HEK293 (cell line): Measurements from ENCODE around the gene AP5S1.

ENCODE experiments used
- CTCF ChIA-PET: fragments of 350-600 bp; formaldehyde crosslinking; extraction: SDS; loops from one replicate; lab custom pipeline; 2021; ENCODE audit warnings: antibody characterized with exemption; lab: Yijun Ruan, JAX
- POLR2A ChIA-PET: fragments of 300-600 bp; formaldehyde crosslinking; extraction: SDS; loops from one replicate; lab custom pipeline; 2020; ENCODE audit warnings: antibody characterized with exemption, inconsistent platforms; lab: Yijun Ruan, JAX
- H3K27ac ChIP-seq: fragments of 200-500 bp; sonication (Bioruptor generic); 2 replicates; pipeline ENCODE4 v1.5.1; 2014; ENCODE audit warnings: low read depth, low read length, control low read depth, inconsistent platforms; ENCODE audit errors: extremely low read depth
- H3K36me3 ChIP-seq, 2 experiments: fragments of 200-500 bp in 1 of 2; sonication (Bioruptor generic) in 1 of 2; 1 replicate in 1 of 2; 2 replicates in 1 of 2; pipeline ENCODE4 v1.5.1; 2014 to 2017; ENCODE audit warnings: inconsistent platforms in 2 of 2, low read length in 2 of 2; ENCODE audit not compliant: control insufficient read depth in 2 of 2, insufficient read depth in 1 of 2
- H3K4me1 ChIP-seq: fragments of 200-500 bp; sonication (Bioruptor generic); 2 replicates; pipeline ENCODE4 v1.5.1; 2014; ENCODE audit warnings: mild to moderate bottlenecking, low read length, inconsistent platforms; ENCODE audit not compliant: control insufficient read depth, insufficient read depth
- H3K4me3 ChIP-seq: 2 replicates; pipeline ENCODE4 v1.5.1; 2011; ENCODE audit warnings: low read depth, mild to moderate bottlenecking, control low read depth, low read length, moderate library complexity
- H3K9me3 ChIP-seq: fragments of 200-500 bp; sonication (Bioruptor generic); 2 replicates; pipeline ENCODE4 v1.5.1; 2014; ENCODE audit warnings: low read depth, low read length, inconsistent platforms; ENCODE audit not compliant: control insufficient read depth, insufficient read depth
- BCL11B ChIP-seq: fragments of 450-650 bp; formaldehyde crosslinking; IDR thresholded peaks from 2 replicates; pipeline ENCODE4 v1.5.1; 2016; ENCODE audit warnings: low read depth, missing biosample characterization, missing genetic modification characterization
- KLF10 ChIP-seq: fragments of 450-650 bp; IDR thresholded peaks from 2 replicates; pipeline ENCODE4 v1.5.1; 2018; ENCODE audit warnings: missing biosample characterization, mild to moderate bottlenecking, missing genetic modification characterization
- KLF7 ChIP-seq: fragments of 450-650 bp; formaldehyde crosslinking; IDR thresholded peaks from 2 replicates; pipeline ENCODE4 v1.5.1; 2016; ENCODE audit warnings: missing biosample characterization, missing genetic modification characterization, borderline replicate concordance
- REPIN1 ChIP-seq: fragments of 450-650 bp; formaldehyde crosslinking; IDR thresholded peaks from 2 replicates; pipeline ENCODE4 v1.5.1; 2017; ENCODE audit warnings: missing biosample characterization, missing genetic modification characterization, low read depth
- SCRT1 ChIP-seq: fragments of 450-650 bp; formaldehyde crosslinking; IDR thresholded peaks from 2 replicates; pipeline ENCODE4 v1.5.1; 2016; ENCODE audit warnings: missing biosample characterization, missing genetic modification characterization, borderline replicate concordance
- WT1 ChIP-seq: fragments of 450-650 bp; formaldehyde crosslinking; IDR thresholded peaks from 2 replicates; pipeline ENCODE4 v1.5.1; 2016; ENCODE audit warnings: missing biosample characterization, missing genetic modification characterization
- ZBTB6 ChIP-seq: fragments of 450-650 bp; formaldehyde crosslinking; IDR thresholded peaks from 2 replicates; pipeline ENCODE4 v1.5.1; 2017; ENCODE audit warnings: missing biosample characterization, missing genetic modification characterization
- ZBTB8A ChIP-seq: fragments of 450-650 bp; formaldehyde crosslinking; IDR thresholded peaks from 2 replicates; pipeline ENCODE4 v1.5.1; 2016; ENCODE audit warnings: missing biosample characterization, missing genetic modification characterization
- ZNF184 ChIP-seq: fragments of 450-650 bp; IDR thresholded peaks from 2 replicates; pipeline ENCODE4 v1.5.1; 2018; ENCODE audit warnings: missing biosample characterization, mild to moderate bottlenecking, missing genetic modification characterization
- ZNF335 ChIP-seq: fragments of 450-650 bp; formaldehyde crosslinking; conservative IDR thresholded peaks from 2 replicates; pipeline ENCODE4 v1.5.1; 2016; ENCODE audit warnings: missing biosample characterization, missing genetic modification characterization
- ZNF473 ChIP-seq: fragments of 450-650 bp; formaldehyde crosslinking; IDR thresholded peaks from 2 replicates; pipeline ENCODE4 v1.5.1; 2017; ENCODE audit warnings: missing biosample characterization, missing genetic modification characterization
- ZNF501 ChIP-seq: fragments of 450-650 bp; formaldehyde crosslinking; IDR thresholded peaks from 2 replicates; pipeline ENCODE4 v1.5.1; 2016; ENCODE audit warnings: missing biosample characterization, missing genetic modification characterization
- ZNF513 ChIP-seq: fragments of 450-650 bp; IDR thresholded peaks from 2 replicates; pipeline ENCODE4 v1.5.1; 2018; ENCODE audit warnings: missing biosample characterization, missing genetic modification characterization
- ZNF555 ChIP-seq: fragments of 450-650 bp; formaldehyde crosslinking; conservative IDR thresholded peaks from 2 replicates; pipeline ENCODE4 v1.5.1; 2017; ENCODE audit warnings: missing biosample characterization, mild to moderate bottlenecking, missing genetic modification characterization, inconsistent platforms
- ZNF558 ChIP-seq: fragments of 450-650 bp; formaldehyde crosslinking; IDR thresholded peaks from 2 replicates; pipeline ENCODE4 v1.5.1; 2016; ENCODE audit warnings: missing biosample characterization, missing genetic modification characterization
- ZNF660 ChIP-seq: fragments of 450-650 bp; IDR thresholded peaks from 2 replicates; pipeline ENCODE4 v1.5.1; 2018; ENCODE audit warnings: missing biosample characterization, mild to moderate bottlenecking, missing genetic modification characterization
- ZNF830 ChIP-seq: fragments of 450-650 bp; IDR thresholded peaks from 2 replicates; pipeline ENCODE4 v1.5.0; 2018; ENCODE audit warnings: missing biosample characterization, missing genetic modification characterization, low read depth, mild to moderate bottlenecking, moderate library complexity
- ZSCAN16 ChIP-seq: fragments of 450-650 bp; formaldehyde crosslinking; IDR thresholded peaks from 2 replicates; pipeline ENCODE4 v1.5.1; 2016; ENCODE audit warnings: missing biosample characterization, missing genetic modification characterization
- ZSCAN23 ChIP-seq: fragments of 450-650 bp; formaldehyde crosslinking; IDR thresholded peaks from 2 replicates; pipeline ENCODE4 v1.5.1; 2016; ENCODE audit warnings: missing biosample characterization, missing genetic modification characterization
- TF ChIP-seq, protein P1 (sequence below): fragments of 450-650 bp; formaldehyde crosslinking; optimal IDR thresholded peaks from 2 replicates; pipeline ENCODE3; 2016; ENCODE audit warnings: missing biosample characterization, mild to moderate bottlenecking, missing genetic modification characterization
- TF ChIP-seq, protein P2 (sequence below): fragments of 450-650 bp; formaldehyde crosslinking; IDR thresholded peaks from 2 replicates; pipeline ENCODE4 v1.5.1; 2016; ENCODE audit warnings: missing biosample characterization, missing genetic modification characterization

The AP5S1 gene

GRCh38 chr20:3866464-3866863 is 46.1 kb downstream of the AP5S1 start (continued):
- TF ChIP-seq, protein P1, sequence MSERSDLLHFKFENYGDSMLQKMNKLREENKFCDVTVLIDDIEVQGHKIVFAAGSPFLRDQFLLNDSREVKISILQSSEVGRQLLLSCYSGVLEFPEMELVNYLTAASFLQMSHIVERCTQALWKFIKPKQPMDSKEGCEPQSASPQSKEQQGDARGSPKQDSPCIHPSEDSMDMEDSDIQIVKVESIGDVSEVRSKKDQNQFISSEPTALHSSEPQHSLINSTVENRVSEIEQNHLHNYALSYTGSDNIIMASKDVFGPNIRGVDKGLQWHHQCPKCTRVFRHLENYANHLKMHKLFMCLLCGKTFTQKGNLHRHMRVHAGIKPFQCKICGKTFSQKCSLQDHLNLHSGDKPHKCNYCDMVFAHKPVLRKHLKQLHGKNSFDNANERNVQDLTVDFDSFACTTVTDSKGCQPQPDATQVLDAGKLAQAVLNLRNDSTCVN (tag by site-specific recombination) = no peak
- no peak for TF ChIP-seq BCL11B (tag by site-specific recombination)
- no peak for TF ChIP-seq ZNF660 (tag by site-specific recombination)
- TF ChIP-seq SCRT1 (tag by site-specific recombination) = peak; percentile 74; the same call in 1 of the 2 replicates
- TF ChIP-seq ZNF555 (tag by site-specific recombination) = no peak
- no peak for TF ChIP-seq KLF7 (tag by site-specific recombination)
- no peak for TF ChIP-seq ZBTB6 (tag by site-specific recombination)
- TF ChIP-seq ZNF473 (tag by site-specific recombination) = no peak
- TF ChIP-seq ZSCAN23 (tag by site-specific recombination) = no peak
- no peak for TF ChIP-seq REPIN1 (tag by site-specific recombination)
- no peak for TF ChIP-seq ZNF558 (tag by site-specific recombination)

DNA sequence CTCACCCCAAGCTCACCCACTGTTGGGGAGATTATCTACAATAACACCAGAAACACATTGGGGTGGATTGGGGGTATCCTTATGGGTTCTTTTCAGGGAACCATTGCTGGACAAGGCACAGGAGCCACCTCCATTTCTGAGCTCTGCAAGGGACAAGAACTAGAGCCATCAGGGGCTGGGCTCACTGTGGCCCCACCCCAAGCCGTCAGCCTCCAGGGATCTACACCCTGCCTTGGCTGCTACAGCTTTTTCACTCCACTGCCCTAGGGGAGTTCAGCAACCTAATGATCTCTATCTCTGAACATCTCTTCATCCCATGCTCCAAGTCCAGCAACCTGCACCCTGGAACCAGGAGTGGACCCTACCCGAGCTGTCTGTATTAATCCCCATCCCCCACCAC is 47.5 kb downstream of the AP5S1 start:
- Histone ChIP-seq H3K36me3 (peaks cover 25 to 70% of the 10 kb centered on the region in 2 experiments), H3K4me3 (no peak overlapping the region), H3K27ac (no peak overlapping the region), H3K9me3 (no peaks in the 10 kb centered on the region), H3K4me1 (no peaks in the 10 kb centered on the region)
- POLR2A ChIA-PET = interaction anchor here (0.6 to 1.9 kb wide), 3 partner anchors 8 to 28 kb away, joined by 3 to 7 read pairs (median 3); no protein-coding TSS in a partner anchor
- TF ChIP-seq ZNF335 (no peak), ZNF184 (tag by site-specific recombination) (no peak), ZNF830 (no peak), ZNF513 (tag by site-specific recombination) (no peak), ZNF501 (no peak), ZSCAN16 (tag by site-specific recombination) (no peak), WT1 (no peak), ZBTB8A (tag by site-specific recombination) (no peak), KLF10 (tag by site-specific recombination) (no peak)
- TF ChIP-seq, protein P2, sequence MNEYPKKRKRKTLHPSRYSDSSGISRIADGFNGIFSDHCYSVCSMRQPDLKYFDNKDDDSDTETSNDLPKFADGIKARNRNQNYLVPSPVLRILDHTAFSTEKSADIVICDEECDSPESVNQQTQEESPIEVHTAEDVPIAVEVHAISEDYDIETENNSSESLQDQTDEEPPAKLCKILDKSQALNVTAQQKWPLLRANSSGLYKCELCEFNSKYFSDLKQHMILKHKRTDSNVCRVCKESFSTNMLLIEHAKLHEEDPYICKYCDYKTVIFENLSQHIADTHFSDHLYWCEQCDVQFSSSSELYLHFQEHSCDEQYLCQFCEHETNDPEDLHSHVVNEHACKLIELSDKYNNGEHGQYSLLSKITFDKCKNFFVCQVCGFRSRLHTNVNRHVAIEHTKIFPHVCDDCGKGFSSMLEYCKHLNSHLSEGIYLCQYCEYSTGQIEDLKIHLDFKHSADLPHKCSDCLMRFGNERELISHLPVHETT (tag by site-specific recombination) = no peak
- TF ChIP-seq, all 188 proteins: peak for 0
- CTCF ChIA-PET = interaction anchor here (0.6 to 5.7 kb wide), 2 partner anchors 12 to 15 kb away, joined by 3 to 26 read pairs; no protein-coding TSS in a partner anchor
